Measurements from ENCODE around the gene SIGLEC11. TPM values are rescaled to one million over a fixed set of nuclear protein-coding genes. Genes with fewer than 3 reads are reported as not detected.
"Not testable (repeated sequence)": the region's sequence is repeated elsewhere in the genome, so short reads cannot be mapped to it uniquely, and the experiment has no call there.

The SIGLEC11 gene
- polyA plus RNA-seq, 1 donor, result 23.8 TPM

GRCh38 chr19:49927526-49928264 is 33.3 kb downstream of the SIGLEC11 start:
- DNase-seq, result no peak
- H3K27me3 ChIP-seq (ENCODE audit: control insufficient read depth, insufficient read depth, low read length), result no peaks in the 10 kb centered on the region
- H3K36me3 ChIP-seq (ENCODE audit: control insufficient read depth, insufficient read depth, low read length), result peaks cover 41% of the 10 kb centered on the region
- no peak overlapping the region for H3K27ac ChIP-seq (ENCODE audit: low read length)
- H3K9me3 ChIP-seq (ENCODE audit: control insufficient read depth, low read depth, low read length), result no peaks in the 10 kb centered on the region
- peaks cover 8% of the 10 kb centered on the region for H3K4me1 ChIP-seq (ENCODE audit: control insufficient read depth, insufficient read depth, low read length)
- WGBS (ENCODE audit: insufficient coverage, low lambda C conversion rate), result no CpG with 5 or more reads among the region's 14 CpGs
- H3K4me3 ChIP-seq (ENCODE audit: low read length), result no peak overlapping the region

- 100% methylated on average over 1 of the region's 10 CpGs for WGBS (ENCODE audit: insufficient coverage, low lambda C conversion rate)
- Histone ChIP-seq H3K4me1 (ENCODE audit: control insufficient read depth, insufficient read depth, low read length) (peaks cover 8% of the 10 kb centered on the region), H3K27ac (ENCODE audit: low read length) (no peak overlapping the region), H3K36me3 (ENCODE audit: control insufficient read depth, insufficient read depth, low read length) (peaks cover 51% of the 10 kb centered on the region), H3K9me3 (ENCODE audit: control insufficient read depth, low read depth, low read length) (no peaks in the 10 kb centered on the region), H3K27me3 (ENCODE audit: control insufficient read depth, insufficient read depth, low read length) (no peaks in the 10 kb centered on the region), H3K4me3 (ENCODE audit: low read length) (no peak overlapping the region)
- no peak for DNase-seq
Measured at GRCh38 chr19:49926515-49926914, 34.5 kb downstream of the SIGLEC11 start.

GRCh38 chr19:49925486-49925885 is 35.5 kb downstream of the SIGLEC11 start:
- Histone ChIP-seq H3K4me1 (ENCODE audit: control insufficient read depth, insufficient read depth, low read length) (peaks cover 8% of the 10 kb centered on the region), H3K27ac (ENCODE audit: low read length) (no peak overlapping the region), H3K36me3 (ENCODE audit: control insufficient read depth, insufficient read depth, low read length) (peaks cover 55% of the 10 kb centered on the region), H3K4me3 (ENCODE audit: low read length) (no peak overlapping the region), H3K27me3 (ENCODE audit: control insufficient read depth, insufficient read depth, low read length) (no peaks in the 10 kb centered on the region), H3K9me3 (ENCODE audit: control insufficient read depth, low read depth, low read length) (no peaks in the 10 kb centered on the region)
- DNase-seq, result no peak
- WGBS (ENCODE audit: insufficient coverage, low lambda C conversion rate), result 100% methylated on average over 1 of the region's 5 CpGs

- peaks cover 59% of the 10 kb centered on the region for H3K36me3 ChIP-seq (ENCODE audit: control insufficient read depth, insufficient read depth, low read length)
- not testable (repeated sequence) for H3K4me1 ChIP-seq (ENCODE audit: control insufficient read depth, insufficient read depth, low read length); H3K27ac ChIP-seq (ENCODE audit: low read length); DNase-seq; H3K27me3 ChIP-seq (ENCODE audit: control insufficient read depth, insufficient read depth, low read length); H3K4me3 ChIP-seq (ENCODE audit: low read length); H3K9me3 ChIP-seq (ENCODE audit: control insufficient read depth, low read depth, low read length)
- no CpG with 5 or more reads among the region's 13 CpGs for WGBS (ENCODE audit: insufficient coverage, low lambda C conversion rate)
Measured at GRCh38 chr19:49924881-49925210, 36.1 kb downstream of the SIGLEC11 start.

GRCh38 chr19:49924004-49924880 is 36.7 kb downstream of the SIGLEC11 start:
- Histone ChIP-seq H3K4me3 (ENCODE audit: low read length) (no peak overlapping the region), H3K36me3 (ENCODE audit: control insufficient read depth, insufficient read depth, low read length) (peaks cover 61% of the 10 kb centered on the region), H3K27me3 (ENCODE audit: control insufficient read depth, insufficient read depth, low read length) (no peaks in the 10 kb centered on the region), H3K27ac (ENCODE audit: low read length) (no peak overlapping the region), H3K4me1 (ENCODE audit: control insufficient read depth, insufficient read depth, low read length) (peaks cover 8% of the 10 kb centered on the region), H3K9me3 (ENCODE audit: control insufficient read depth, low read depth, low read length) (no peaks in the 10 kb centered on the region)
- 93% methylated on average over 3 of the region's 25 CpGs for whole genome bisulfite sequencing (ENCODE audit: insufficient coverage, low lambda C conversion rate)
- DNase-seq, result no peak

GRCh38 chr19:49923055-49924003 is 37.6 kb downstream of the SIGLEC11 start:
- H3K4me1 ChIP-seq (ENCODE audit: control insufficient read depth, insufficient read depth, low read length), result peaks cover 8% of the 10 kb centered on the region
- peaks cover 66% of the 10 kb centered on the region for H3K36me3 ChIP-seq (ENCODE audit: control insufficient read depth, insufficient read depth, low read length)
- no peaks in the 10 kb centered on the region for H3K27me3 ChIP-seq (ENCODE audit: control insufficient read depth, insufficient read depth, low read length)
- DNase-seq, result no peak
- no peak overlapping the region for H3K27ac ChIP-seq (ENCODE audit: low read length)
- WGBS (ENCODE audit: insufficient coverage, low lambda C conversion rate), result no CpG with 5 or more reads among the region's 31 CpGs
- H3K4me3 ChIP-seq (ENCODE audit: low read length), result no peak overlapping the region
- no peaks in the 10 kb centered on the region for H3K9me3 ChIP-seq (ENCODE audit: control insufficient read depth, low read depth, low read length)

- Histone ChIP-seq H3K4me3 (ENCODE audit: low read length) (no peak overlapping the region), H3K27me3 (ENCODE audit: control insufficient read depth, insufficient read depth, low read length) (no peaks in the 10 kb centered on the region), H3K4me1 (ENCODE audit: control insufficient read depth, insufficient read depth, low read length) (no peaks in the 10 kb centered on the region), H3K27ac (ENCODE audit: low read length) (no peak overlapping the region), H3K36me3 (ENCODE audit: control insufficient read depth, insufficient read depth, low read length) (peaks cover 70% of the 10 kb centered on the region), H3K9me3 (ENCODE audit: control insufficient read depth, low read depth, low read length) (no peaks in the 10 kb centered on the region)
- no peak for DNase-seq
- WGBS (ENCODE audit: insufficient coverage, low lambda C conversion rate), result no CpG with 5 or more reads among the region's 22 CpGs
Measured at GRCh38 chr19:49921871-49922795, 38.8 kb downstream of the SIGLEC11 start.

GRCh38 chr19:49920624-49921363 is 40.2 kb downstream of the SIGLEC11 start:
- H3K4me3 ChIP-seq (ENCODE audit: low read length), result no peak overlapping the region
- no peak overlapping the region for H3K27ac ChIP-seq (ENCODE audit: low read length)
- peaks cover 67% of the 10 kb centered on the region for H3K36me3 ChIP-seq (ENCODE audit: control insufficient read depth, insufficient read depth, low read length)
- no peaks in the 10 kb centered on the region for H3K27me3 ChIP-seq (ENCODE audit: control insufficient read depth, insufficient read depth, low read length)
- DNase-seq, result no peak
- WGBS (ENCODE audit: insufficient coverage, low lambda C conversion rate), result no CpG with 5 or more reads among the region's 24 CpGs
- H3K4me1 ChIP-seq (ENCODE audit: control insufficient read depth, insufficient read depth, low read length), result no peaks in the 10 kb centered on the region
- H3K9me3 ChIP-seq (ENCODE audit: control insufficient read depth, low read depth, low read length), result no peaks in the 10 kb centered on the region

GRCh38 chr19:49918089-49918488 is 42.9 kb downstream of the SIGLEC11 start:
- Histone ChIP-seq H3K27me3 (ENCODE audit: control insufficient read depth, insufficient read depth, low read length) (no peaks in the 10 kb centered on the region), H3K27ac (ENCODE audit: low read length) (no peak overlapping the region), H3K4me3 (ENCODE audit: low read length) (no peak overlapping the region), H3K4me1 (ENCODE audit: control insufficient read depth, insufficient read depth, low read length) (peaks cover 3% of the 10 kb centered on the region), H3K36me3 (ENCODE audit: control insufficient read depth, insufficient read depth, low read length) (peaks cover 64% of the 10 kb centered on the region), H3K9me3 (ENCODE audit: control insufficient read depth, low read depth, low read length) (no peaks in the 10 kb centered on the region)
- WGBS (ENCODE audit: insufficient coverage, low lambda C conversion rate), result no CpG with 5 or more reads among the region's 8 CpGs
- no peak for DNase-seq

All from large intestine (tissue), 3 donors.